Activated CD8-positive, alpha-beta memory T cell treated with anti-CD3 and anti-CD28 coated beads for 36 hours (primary cell): Measurements from ENCODE around the gene ETV3. TPM values are rescaled to one million over a fixed set of nuclear protein-coding genes. Genes with fewer than 3 reads are reported as not detected.

ENCODE experiments used
- CTCF ChIA-PET: fragments of 350-600 bp; sonication (Branson Sonifier 250); formaldehyde crosslinking; loops from one replicate; lab custom pipeline; 2021; ENCODE audit warnings: antibody characterized with exemption; lab: Charles Lee
- POLR2A ChIA-PET: fragments of 350-600 bp; sonication (Branson Sonifier 250); formaldehyde crosslinking; loops from one replicate; lab custom pipeline; 2021; ENCODE audit warnings: antibody characterized with exemption; lab: Charles Lee
- total RNA-seq, 2 experiments: library from RNA; stranded (reverse); gene quantifications; one replicate each; pipeline ENCODE4 v1.2.3, GENCODE V29; 2021

Gene ETV3
- total RNA-seq, 2 experiments from 2014 or later: 29.2 to 29.3 TPM

DNA sequence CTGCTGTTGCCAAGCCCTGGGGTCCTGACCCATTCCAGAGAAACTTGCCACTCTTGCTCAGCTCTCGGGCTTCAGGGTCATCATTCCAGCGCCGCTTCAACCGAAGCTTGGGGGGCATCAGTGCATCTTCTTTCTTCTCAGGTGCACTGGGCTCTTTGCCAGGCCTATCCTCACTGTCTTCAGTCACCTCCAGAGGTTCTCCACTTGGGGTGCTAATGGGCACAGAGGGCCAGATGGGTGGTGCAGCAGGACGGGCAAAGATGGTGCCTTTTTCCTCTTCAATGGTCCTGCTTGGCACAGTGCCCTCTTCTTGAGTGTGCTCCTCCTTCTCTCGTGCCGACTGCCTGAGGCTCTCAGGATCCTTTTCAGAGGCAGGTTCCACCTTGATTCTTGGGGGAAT lies 13.3 kb downstream of the ETV3 start:
- POLR2A ChIA-PET: no interaction called here
- CTCF ChIA-PET: interaction anchor here (1.2 kb wide), 1 partner anchor 35 kb away, joined by 3 read pairs; no protein-coding TSS in a partner anchor

DNA sequence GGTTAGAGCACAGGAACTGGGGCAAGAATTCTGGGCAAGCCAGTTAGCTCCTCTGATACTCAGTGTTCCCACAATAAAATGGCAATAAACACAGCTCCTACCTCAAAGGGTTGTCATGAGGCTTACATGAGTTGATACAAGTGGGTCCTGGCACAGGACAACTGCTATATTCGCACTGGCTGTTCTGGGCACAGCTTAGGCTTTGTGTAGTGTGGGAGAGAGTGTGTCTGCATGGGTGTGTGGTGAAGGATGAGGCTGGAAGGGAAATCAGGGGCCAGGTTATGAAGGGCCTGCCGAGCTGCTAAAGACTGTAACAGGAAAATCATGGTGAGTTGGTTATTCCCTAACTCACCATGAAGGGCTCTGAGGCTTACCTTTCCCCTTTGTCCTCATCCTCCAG lies 18.7 kb downstream of the ETV3 start:
- POLR2A ChIA-PET: no interaction called here

GRCh38 chr1:157119008-157119407 lies 19.2 kb downstream of the ETV3 start:
- ChIA-PET CTCF (interaction anchor here (1.5 kb wide), 1 partner anchor 29 kb away, joined by 5 read pairs; no protein-coding TSS in a partner anchor), POLR2A (no interaction called here)

More for the DNA sequence above, 18.7 kb downstream of the ETV3 start:
- CTCF ChIA-PET: interaction anchor here (1.5 kb wide), 1 partner anchor 29 kb away, joined by 5 read pairs; no protein-coding TSS in a partner anchor

DNA sequence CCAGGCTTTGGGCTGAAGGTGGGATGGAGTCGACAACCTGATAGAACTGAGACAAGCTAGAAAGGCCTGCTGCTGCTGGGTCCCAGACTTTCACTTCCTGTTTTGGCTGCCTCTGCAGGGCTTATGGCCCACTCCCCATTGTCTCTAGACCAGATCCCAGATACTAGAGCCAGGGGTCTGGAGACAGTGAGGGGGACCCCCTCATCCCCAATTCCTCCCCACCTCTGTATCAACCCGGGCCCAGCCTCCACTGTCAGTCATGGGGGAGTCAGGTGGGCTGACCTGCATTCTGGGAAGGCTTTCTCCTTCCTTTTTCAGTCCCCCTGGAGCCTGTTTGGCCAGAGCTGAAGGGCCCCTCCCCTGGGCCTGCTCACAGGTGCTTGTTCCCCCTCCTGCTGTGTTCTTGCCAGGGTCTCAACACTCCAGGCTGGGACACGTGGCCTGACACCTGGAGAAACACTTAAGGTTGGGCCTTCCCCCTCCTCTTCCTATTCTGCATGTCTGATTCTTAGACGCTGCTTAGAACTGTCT lies 20.6 kb downstream of the ETV3 start:
- ChIA-PET POLR2A (no interaction called here), CTCF (interaction anchor here (1.0 to 1.4 kb wide), 2 partner anchors 22 to 28 kb away, joined by 4 read pairs; no protein-coding TSS in a partner anchor)

DNA sequence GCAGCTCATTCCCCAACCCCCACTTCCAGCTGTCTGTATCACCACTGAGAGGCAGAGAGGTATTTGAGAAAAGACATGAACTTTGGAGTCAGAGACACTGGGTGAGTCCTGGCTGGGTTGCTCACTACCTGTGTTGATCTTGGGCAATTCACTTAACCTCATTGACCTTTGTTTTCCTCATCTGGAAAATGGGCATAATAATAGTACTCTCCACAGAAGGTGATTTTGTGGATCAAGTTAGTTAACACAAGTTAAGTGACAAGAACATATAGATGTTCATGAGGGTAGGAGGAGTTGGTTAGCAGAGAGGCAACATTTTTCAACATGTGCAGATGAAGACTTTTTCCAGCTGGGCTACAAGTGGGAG lies 21.5 kb downstream of the ETV3 start:
- ChIA-PET CTCF (interaction anchor here (1.0 to 1.4 kb wide), 2 partner anchors 21 to 27 kb away, joined by 4 read pairs; no protein-coding TSS in a partner anchor), POLR2A (no interaction called here)

DNA sequence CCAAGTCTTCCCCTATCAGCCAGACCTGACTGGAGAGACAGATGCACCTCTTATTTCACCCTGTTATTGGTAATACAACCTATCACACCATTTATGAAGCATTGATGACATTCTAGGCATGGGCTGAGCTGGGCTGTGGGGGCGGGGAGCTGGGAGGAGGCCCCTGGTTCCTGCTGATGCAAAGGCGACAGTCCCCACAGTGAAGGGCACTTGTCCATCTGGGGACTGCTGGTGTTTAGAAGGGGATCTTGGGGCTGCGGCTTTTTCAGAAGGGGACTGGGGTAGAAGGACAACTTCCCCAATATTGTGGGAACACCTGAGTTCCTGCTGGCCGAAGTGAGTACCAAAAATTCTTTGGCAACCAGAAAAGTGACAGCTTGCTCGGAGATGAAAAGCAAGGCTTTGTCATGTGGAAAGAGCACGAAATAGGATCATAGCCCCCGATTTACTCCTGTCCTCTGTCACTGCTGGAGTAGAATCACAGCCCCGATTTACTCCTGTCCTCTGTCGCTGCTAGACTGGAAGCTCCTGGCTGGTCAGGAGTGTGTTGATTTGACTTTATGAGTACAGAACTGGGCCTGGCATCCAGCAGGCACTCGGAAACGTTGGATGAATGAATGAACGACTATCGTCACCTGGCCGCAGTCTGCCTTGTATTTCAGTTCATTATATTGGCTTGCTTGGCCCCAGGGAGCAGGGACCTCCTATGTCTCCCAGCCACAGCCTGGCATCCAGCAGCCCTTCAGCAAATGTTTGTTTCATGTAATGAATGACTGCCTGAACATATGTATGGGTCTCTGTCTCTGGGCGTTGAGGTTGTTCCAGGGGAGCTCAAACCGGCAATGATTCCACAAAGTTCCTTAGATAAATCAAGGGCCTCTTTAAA lies 22.1 kb downstream of the ETV3 start:
- POLR2A ChIA-PET: no interaction called here
- CTCF ChIA-PET: interaction anchor here (1.4 kb wide), 1 partner anchor 26 kb away, joined by 4 read pairs; no protein-coding TSS in a partner anchor

- POLR2A ChIA-PET: no interaction called here
- CTCF ChIA-PET: no interaction called here
Observed at GRCh38 chr1:157115429-157115838, 22.8 kb downstream of the ETV3 start.

DNA sequence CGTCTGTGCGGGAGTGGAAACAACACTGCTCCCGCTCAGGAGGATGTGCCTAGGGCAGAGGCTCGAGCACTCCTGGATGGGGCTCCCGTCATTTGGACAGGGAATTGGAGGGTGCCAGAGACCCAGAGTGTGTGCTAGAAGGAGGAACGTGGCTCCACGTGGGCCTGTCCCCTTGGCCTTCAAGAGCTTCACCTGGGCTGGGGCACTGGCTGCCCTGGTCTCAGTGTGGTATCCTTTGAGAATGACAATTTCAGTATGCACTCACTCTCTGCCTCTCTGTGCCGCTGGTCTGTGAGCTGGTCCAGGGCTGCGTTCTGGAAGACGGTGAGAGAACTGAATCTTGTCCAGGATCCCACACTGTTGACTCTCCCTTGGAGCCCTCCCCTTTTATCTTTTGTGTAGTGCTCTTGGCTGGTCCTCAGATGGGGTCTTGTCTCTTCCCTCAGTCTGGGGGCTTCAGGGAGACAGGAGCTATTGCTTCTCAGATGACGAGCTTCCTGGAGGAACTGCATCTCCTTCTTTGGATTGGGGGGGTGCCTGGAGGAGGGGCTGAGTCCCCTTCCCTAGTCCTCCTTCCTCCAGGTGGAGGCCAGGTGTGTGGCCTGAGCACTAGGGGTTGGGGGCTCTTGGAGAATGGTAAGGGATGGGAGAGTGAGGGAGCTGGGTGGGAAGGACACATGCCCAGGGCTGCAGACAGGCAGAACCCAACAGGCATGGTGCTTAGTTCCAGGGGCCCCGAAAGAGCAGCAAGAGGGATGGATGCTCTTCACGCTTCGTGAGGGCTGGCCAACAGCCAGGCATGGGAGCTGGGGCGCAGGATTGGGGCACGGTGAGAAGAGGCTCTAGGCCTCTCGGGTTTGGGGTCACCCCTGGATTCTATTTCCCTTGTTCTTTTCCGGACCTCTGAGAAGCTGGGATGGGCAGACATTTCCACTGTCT lies 23.7 kb downstream of the ETV3 start:
- ChIA-PET POLR2A (no interaction called here), CTCF (no interaction called here)

GRCh38 chr1:157113631-157114030 lies 24.6 kb downstream of the ETV3 start:
- POLR2A ChIA-PET: no interaction called here
- CTCF ChIA-PET: no interaction called here

- ChIA-PET CTCF (no interaction called here), POLR2A (no interaction called here)
Observed at GRCh38 chr1:157113106-157113505, 25.1 kb downstream of the ETV3 start.

DNA sequence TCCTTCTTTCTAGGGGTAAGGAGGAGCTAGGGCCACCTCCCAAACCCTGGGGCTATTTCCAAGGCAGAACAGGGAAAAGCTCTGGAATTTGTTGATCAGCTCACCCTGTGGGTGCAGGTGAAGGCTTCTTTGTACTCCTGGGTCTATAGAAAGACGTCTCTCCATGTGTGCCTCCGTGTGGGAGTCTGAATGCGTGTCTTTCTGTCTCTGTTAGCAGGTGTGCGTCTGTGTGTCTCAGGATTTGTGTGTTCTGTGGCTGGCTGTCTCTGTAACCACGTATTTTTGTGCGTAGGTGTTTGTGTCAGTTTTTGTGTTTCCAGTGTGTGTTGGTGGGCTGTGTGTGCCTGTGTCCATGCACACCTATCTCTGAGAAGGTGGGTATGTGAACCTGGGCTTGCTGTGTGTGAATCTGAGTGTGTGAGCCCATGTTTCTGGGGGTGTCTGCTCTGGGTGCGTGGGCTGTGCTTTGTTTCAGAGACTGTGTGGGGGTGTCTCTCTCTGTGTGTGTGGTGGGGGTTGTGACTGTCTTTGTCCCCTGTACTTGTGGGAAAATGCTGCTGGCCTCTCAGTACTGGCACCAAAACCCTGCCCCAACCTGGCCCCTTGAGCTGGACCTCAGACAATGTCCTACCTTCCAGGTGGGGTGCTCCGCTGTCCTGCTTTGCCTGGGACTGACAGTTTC lies 25.9 kb downstream of the ETV3 start:
- ChIA-PET POLR2A (no interaction called here), CTCF (no interaction called here)

GRCh38 chr1:157111396-157112165 lies 26.6 kb downstream of the ETV3 start:
- ChIA-PET POLR2A (no interaction called here), CTCF (interaction anchor here (0.6 kb wide), 1 partner anchor 16 kb away, joined by 3 read pairs; no protein-coding TSS in a partner anchor)

GRCh38 chr1:157110686-157111085 lies 27.5 kb downstream of the ETV3 start:
- ChIA-PET POLR2A (no interaction called here), CTCF (interaction anchor here (0.6 to 2.3 kb wide), 2 partner anchors 16 to 45 kb away, joined by 3 to 6 read pairs; no protein-coding TSS in a partner anchor)

- CTCF ChIA-PET: interaction anchor here (0.6 to 2.3 kb wide), 2 partner anchors 46 to 380 kb away, joined by 3 to 6 read pairs; no protein-coding TSS in a partner anchor
- POLR2A ChIA-PET: no interaction called here
Observed at GRCh38 chr1:157110003-157110402, 28.2 kb downstream of the ETV3 start.

GRCh38 chr1:157108448-157108847 lies 29.7 kb downstream of the ETV3 start:
- POLR2A ChIA-PET: no interaction called here
- CTCF ChIA-PET: interaction anchor here (2.3 kb wide), 1 partner anchor 47 kb away, joined by 6 read pairs; no protein-coding TSS in a partner anchor

DNA sequence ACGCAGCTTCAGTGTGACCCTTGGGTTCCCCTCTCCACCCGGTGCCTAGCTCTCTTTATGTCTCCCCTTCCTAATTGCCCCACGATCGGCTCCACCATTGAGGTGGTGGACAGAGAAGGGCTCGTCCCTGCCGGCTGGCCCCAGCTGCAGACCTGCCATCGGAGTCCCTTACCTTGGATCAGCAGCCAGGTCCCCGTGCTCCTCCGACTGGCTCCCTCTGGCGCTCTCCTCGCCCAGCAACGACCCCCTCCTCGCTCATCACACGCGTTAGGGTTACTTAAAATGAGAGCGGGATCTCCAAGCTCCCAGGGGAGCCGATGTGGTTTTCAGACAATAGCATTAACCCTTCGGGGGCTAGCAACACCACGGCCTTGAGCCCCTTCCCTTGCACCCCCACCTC lies 30.5 kb downstream of the ETV3 start:
- ChIA-PET CTCF (interaction anchor here (3.2 kb wide), 1 partner anchor 48 kb away, joined by 13 read pairs; no protein-coding TSS in a partner anchor), POLR2A (no interaction called here)

DNA sequence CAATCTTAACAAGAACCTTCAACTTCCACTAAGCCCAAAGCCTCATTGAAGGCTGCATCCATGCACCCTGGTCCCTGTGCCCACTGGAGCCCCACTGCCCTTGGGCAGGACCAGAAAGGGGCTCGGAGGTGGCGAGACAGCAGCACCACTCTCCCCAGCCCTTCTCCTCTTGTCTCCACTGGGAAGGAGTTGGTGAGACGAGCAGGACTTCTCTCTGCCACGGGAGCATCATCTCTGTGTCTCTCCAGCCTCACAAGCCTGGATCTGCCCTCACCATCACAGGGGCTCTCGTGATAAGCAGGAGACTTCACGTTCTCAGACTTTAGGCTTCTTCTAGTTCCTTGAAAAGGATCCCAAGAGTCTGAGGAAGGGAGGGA lies 31.4 kb downstream of the ETV3 start:
- POLR2A ChIA-PET: no interaction called here

More for the DNA sequence above, 31.4 kb downstream of the ETV3 start:
- CTCF ChIA-PET: interaction anchor here (1.3 to 3.2 kb wide), 2 partner anchors 17 to 49 kb away, joined by 5 to 13 read pairs; no protein-coding TSS in a partner anchor
